GM19193 (cell line): ENCODE measurements around the gene RORB.

Experiments
- POLR2A ChIP-seq: IDR thresholded peaks from 4 replicates; pipeline ENCODE4 v1.6.1; 2011; ENCODE audit not compliant: insufficient read depth, insufficient read length; ENCODE audit errors: extremely low read depth

Gene RORB

GRCh38 chr9:74639112-74639511, 142.0 kb downstream of the RORB start:
- TF ChIP-seq POLR2A = no peak

- TF ChIP-seq POLR2A = no peak
These were observed 145.2 kb downstream of the RORB start for GRCh38 chr9:74642376-74642775.

GRCh38 chr9:74643303-74643923, 146.3 kb downstream of the RORB start:
- TF ChIP-seq POLR2A = no peak

GRCh38 chr9:74644023-74644422, 146.9 kb downstream of the RORB start:
- TF ChIP-seq POLR2A = no peak

- no peak for TF ChIP-seq POLR2A
These were observed 148.0 kb downstream of the RORB start for GRCh38 chr9:74645007-74645639.

GRCh38 chr9:74653410-74654080, 156.4 kb downstream of the RORB start:
- TF ChIP-seq POLR2A = no peak

GRCh38 chr9:74662674-74663073, 165.5 kb downstream of the RORB start:
- TF ChIP-seq POLR2A = no peak

GRCh38 chr9:74663439-74663838, 166.3 kb downstream of the RORB start:
- no peak for TF ChIP-seq POLR2A

GRCh38 chr9:74666625-74667316, 169.6 kb downstream of the RORB start:
- TF ChIP-seq POLR2A = no peak

- TF ChIP-seq POLR2A = no peak
These were observed 175.1 kb downstream of the RORB start for GRCh38 chr9:74672237-74672636.

GRCh38 chr9:74674077-74674476, 176.9 kb downstream of the RORB start:
- TF ChIP-seq POLR2A = no peak

- no peak for TF ChIP-seq POLR2A
These were observed 184.8 kb downstream of the RORB start for GRCh38 chr9:74681906-74682305.

GRCh38 chr9:74683322-74683721, 186.2 kb downstream of the RORB start:
- no peak for TF ChIP-seq POLR2A

GRCh38 chr9:74691058-74691457, 193.9 kb downstream of the RORB start:
- TF ChIP-seq POLR2A = no peak

GRCh38 chr9:74696520-74696919, 199.4 kb downstream of the RORB start:
- TF ChIP-seq POLR2A = no peak
